Heart right ventricle (tissue), 16 donors: Measurements from ENCODE around the gene GRIK5. TPM values are rescaled to one million over a fixed set of nuclear protein-coding genes. Genes with fewer than 3 reads are reported as not detected.

Experiments used
- ATAC-seq, 8 donors: fragments of 200-7000 bp; cut with Tn5 transposase; one replicate each; pipeline ENCODE4 v1.9.1; 2020; ENCODE audit warnings: mild to moderate bottlenecking in 8 of 8, moderate library complexity in 8 of 8, moderate number of reproducible peaks in 1 of 8
- DNase-seq, 2 donors: peaks; one replicate each; pipeline ENCODE4 v3.0.0-alpha.2; 2020
- H3K27ac ChIP-seq, 10 donors: fragments of 200-600 bp; sonication (generic) in 2 of 10; one replicate each; pipeline versions ENCODE4 v1.5.0 to v1.8.0; 2020 to 2022; ENCODE audit warnings: mild to moderate bottlenecking in 3 of 10
- H3K27me3 ChIP-seq, 7 donors: fragments of 200-600 bp; one replicate each; pipeline ENCODE4 v1.8.0; 2021 to 2022; ENCODE audit warnings: mild to moderate bottlenecking in 2 of 7
- H3K36me3 ChIP-seq, 9 donors: fragments of 200-600 bp; sonication (generic) in 1 of 9; one replicate each; pipeline versions ENCODE4 v1.5.0 to v1.8.0; 2020 to 2022; ENCODE audit warnings: mild to moderate bottlenecking in 2 of 9
- H3K4me1 ChIP-seq, 9 donors: fragments of 200-600 bp; sonication (generic) in 1 of 9; one replicate each; pipeline versions ENCODE4 v1.5.0 to v1.8.0; 2020 to 2022; ENCODE audit warnings: mild to moderate bottlenecking in 4 of 9
- H3K4me3 ChIP-seq, 10 donors: fragments of 200-600 bp; sonication (generic) in 2 of 10; one replicate each; pipeline versions ENCODE4 v1.5.0 to v1.8.0; 2020 to 2022; ENCODE audit warnings: mild to moderate bottlenecking in 7 of 10, moderate library complexity in 2 of 10
- H3K9me3 ChIP-seq, 11 donors: fragments of 200-600 bp in 10 of 11; sonication (generic) in 2 of 11; one replicate each; pipeline versions ENCODE4 v1.5.0 to v1.8.0; 2013 to 2022; ENCODE audit warnings: mild to moderate bottlenecking in 2 of 11, control low read depth in 1 of 11, moderate library complexity in 1 of 11
- WGBS, 2 donors: extraction: QIAGEN DNeasy Blood & Tissue Kit; methylation state at CpG; one replicate each; pipeline ENCODE4 v1.1.7; 2013; ENCODE audit warnings: inconsistent platforms in 1 of 2; 5-methylcytosine and 5-hydroxymethylcytosine counted together
- intact Hi-C, 10 donors: fragments of 100-400 bp; cut with DNase I; formaldehyde crosslinking; loops; one replicate each; pipeline versions ENCODE4 v1.11.1 to v1.14.2; 2022
- polyA plus RNA-seq, 2 donors: library from polyadenylated mRNA; stranded (reverse); fragments of 200-250 nt; gene quantifications; one replicate each; pipeline ENCODE4 v1.2.3, GENCODE V29; 2013
- total RNA-seq, 10 donors: library from RNA; stranded (reverse); fragmentation: NEBNext Ultra II Directional in 3 of 10; extraction: Animal tissue kit (Norgen Biotek cat#: 25700) in 3 of 10; gene quantifications; one replicate each; pipeline versions ENCODE4 v1.2.1 to v1.2.4, GENCODE V29; 2021 to 2023
- TF ChIP-seq, protein P1 (sequence below), 9 donors: fragments of 200-600 bp; sonication (generic) in 2 of 9; IDR thresholded peaks; one replicate each; pipeline versions ENCODE4 v1.5.0 to v1.8.0; 2021 to 2022; ENCODE audit warnings: antibody characterized with exemption in 9 of 9, mild to moderate bottlenecking in 5 of 9, moderate library complexity in 1 of 9
- donor health status: Arrhythmogenic right ventricular cardiomyopathy.
- donor health status: ischemic (EF 13 %, LVEDD 7.1; RV severe dilation, severe dysfunction).
- donor health status: healthy with polysubstance abuse.
- donor health status: DM: no; HTN: yes; CAD: no.
- donor health status: DM: no; HTN: no; CAD: no.
- donor health status: ischemic (EF 25% LVEDD 6.9; RV normal size, moderate dysfunction).
- donor health status: ischemic (EF 25% LVEDD 5.7; RV mildly dilated, moderate dysfunction).
- donor health status: healthy.
- donor health status: DM: yes; HTN: yes; CAD: no.
- donor health status: Ischemic cardiomyopathy.
- donor health status: ischemic (EF 35%, LVEDD 5.7; RV mildly dilated, moderate dysfunction).
- donor health status: nonischemic (EF 11% LVEDD 7.7; RV severe dilation, severe dysfunction).
- donor health status: DM: yes; HTN: yes; CAD: no.
- donor health status: PGD.
- donor health status: ischemic (EF 29% LVEDD 5.4; RV normal size, mild dysfunction).
- donor health status: nonischemic (EF 23%, LVEDD 6.1; RV moderate dilation, normal function).

The GRIK5 gene
- total and polyA plus RNA-seq, 12 donors, result 0.35 to 9.3 (median 2.9) TPM

DNA sequence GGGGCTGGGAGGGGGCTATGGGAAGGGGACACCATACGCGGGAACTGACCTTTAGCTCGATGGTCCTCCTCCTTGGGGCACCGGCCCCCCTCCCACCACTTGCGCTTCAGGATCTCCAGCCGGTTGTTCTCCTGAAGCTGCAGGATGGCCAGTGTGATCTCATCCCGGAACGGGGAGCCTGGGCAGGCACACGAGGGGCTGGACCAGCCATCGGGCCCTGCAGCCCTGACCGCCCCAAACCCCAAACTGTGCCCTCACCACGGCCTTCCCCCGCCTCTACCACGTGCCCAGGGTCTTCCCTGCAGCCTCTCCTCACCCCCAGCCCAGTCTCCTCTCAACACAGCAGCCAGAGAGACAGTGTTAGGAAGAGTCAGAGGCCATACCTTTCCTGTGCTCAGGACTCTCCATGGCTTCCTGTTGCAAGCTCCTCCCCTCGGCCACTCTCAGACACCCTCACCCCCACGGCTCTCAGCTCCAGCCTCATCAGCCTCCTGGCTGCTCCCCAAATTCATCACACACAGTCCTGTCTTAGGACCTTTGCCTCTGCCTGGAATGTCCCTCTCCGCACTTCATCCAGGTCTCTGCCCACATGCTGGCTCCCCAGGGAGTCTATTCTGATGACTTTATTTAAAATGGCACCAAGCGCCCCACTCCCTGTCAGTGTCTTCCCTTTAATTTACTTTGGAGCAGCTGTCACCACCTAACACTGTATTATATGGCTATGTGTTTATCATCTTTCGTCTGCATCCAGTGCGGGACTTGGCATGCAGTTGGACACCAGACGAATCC, 66.3 kb downstream of the GRIK5 start:
- Histone ChIP-seq H3K4me1 (no peaks in the 10 kb centered on the region), H3K4me3 (no peak overlapping the region), H3K9me3 (no peaks in the 10 kb centered on the region), H3K27ac (no peak overlapping the region), H3K27me3 (peaks cover 0 to 35% (median 31%) of the 10 kb centered on the region in 7 donors), H3K36me3 (no peaks in the 10 kb centered on the region)
- 72 to 80% methylated on average over 20 to 21 of the region's 21 CpGs for WGBS, 2 donors
- TF ChIP-seq, protein P1, sequence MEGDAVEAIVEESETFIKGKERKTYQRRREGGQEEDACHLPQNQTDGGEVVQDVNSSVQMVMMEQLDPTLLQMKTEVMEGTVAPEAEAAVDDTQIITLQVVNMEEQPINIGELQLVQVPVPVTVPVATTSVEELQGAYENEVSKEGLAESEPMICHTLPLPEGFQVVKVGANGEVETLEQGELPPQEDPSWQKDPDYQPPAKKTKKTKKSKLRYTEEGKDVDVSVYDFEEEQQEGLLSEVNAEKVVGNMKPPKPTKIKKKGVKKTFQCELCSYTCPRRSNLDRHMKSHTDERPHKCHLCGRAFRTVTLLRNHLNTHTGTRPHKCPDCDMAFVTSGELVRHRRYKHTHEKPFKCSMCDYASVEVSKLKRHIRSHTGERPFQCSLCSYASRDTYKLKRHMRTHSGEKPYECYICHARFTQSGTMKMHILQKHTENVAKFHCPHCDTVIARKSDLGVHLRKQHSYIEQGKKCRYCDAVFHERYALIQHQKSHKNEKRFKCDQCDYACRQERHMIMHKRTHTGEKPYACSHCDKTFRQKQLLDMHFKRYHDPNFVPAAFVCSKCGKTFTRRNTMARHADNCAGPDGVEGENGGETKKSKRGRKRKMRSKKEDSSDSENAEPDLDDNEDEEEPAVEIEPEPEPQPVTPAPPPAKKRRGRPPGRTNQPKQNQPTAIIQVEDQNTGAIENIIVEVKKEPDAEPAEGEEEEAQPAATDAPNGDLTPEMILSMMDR (IDR thresholded peaks at IDR 0.05), result no peak
- ATAC-seq (no peak), DNase-seq (no peak)
- intact Hi-C loops, result no loop called here

DNA sequence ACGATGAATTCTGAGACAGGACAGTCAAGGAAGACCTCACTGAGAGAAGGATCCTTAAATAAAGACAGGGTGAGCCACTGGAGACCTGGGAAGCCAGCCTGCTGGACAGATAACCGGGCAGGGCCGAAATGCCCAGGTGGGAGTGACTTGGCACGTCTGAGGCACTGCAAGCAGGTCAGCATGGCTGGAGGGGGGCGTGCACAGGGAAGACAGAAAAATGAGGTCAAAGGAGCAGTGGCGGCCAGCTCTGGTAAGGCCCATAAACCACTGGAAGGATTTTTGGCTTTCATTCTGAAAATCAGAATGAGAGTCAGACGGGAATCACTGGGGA, 70.2 kb downstream of the GRIK5 start:
- intact Hi-C loops, result loop anchor here in 6 of 10 donors (2.0 to 10.0 kb wide), 4 partner anchors 32 to 75 kb away; partner anchors contain the start of genes GRIK5 (in 2 of the 6) and ZNF574 (in 2 of the 6)
- Histone ChIP-seq H3K4me3 (no peak overlapping the region), H3K36me3 (no peaks in the 10 kb centered on the region), H3K9me3 (no peaks in the 10 kb centered on the region), H3K27ac (no peak overlapping the region), H3K4me1 (peaks cover 0 to 15% (median 11%) of the 10 kb centered on the region in 9 donors), H3K27me3 (peaks cover 0 to 74% (median 68%) of the 10 kb centered on the region in 7 donors)
- WGBS, 2 donors, result 64 to 76% methylated on average over 7 of the region's 7 CpGs
- ATAC-seq (no peak), DNase-seq (no peak)
- TF ChIP-seq, protein P1 (IDR thresholded peaks at IDR 0.05), result no peak

DNA sequence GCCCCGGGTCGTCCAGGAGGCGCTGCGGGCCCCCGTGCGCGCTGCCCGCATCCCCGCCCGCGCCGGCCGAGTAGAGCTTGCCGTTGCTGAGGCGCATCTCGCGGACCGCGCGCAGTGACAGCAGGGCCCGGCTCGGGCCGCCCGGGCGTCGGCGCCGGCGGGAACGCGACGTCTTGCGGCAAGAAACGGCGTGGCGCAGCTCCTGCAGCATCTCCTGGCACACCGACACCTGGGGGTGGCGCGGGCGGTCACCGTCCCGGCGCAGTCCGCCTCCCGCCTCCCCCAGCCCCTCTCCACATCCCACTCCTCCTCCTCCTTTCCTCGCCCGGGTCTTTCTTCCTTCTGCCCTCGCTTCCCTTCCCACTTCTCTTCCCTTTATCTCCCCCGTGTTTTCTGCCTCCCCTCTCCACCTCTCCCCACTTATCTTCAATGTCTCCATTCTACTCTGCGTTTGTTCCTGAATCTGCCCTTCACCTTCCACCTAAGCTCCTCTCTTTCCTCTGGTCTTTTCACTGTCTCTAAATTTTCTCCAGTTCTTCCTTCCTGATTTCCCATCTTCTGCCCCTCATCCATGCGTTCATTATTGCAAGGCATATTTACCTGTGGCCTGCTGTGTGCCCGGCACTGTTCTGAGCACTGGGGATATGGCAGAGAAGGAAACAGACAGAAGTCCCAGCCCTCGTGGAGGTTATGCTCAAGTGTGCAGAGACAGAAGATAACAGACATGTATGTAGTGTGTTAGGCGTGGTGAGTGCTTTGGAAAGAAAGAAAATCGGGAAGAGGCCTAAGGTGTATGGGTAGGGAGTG, 70.7 kb downstream of the GRIK5 start:
- 10 to 19% methylated on average over 24 to 55 of the region's 55 CpGs for WGBS, 2 donors
- Histone ChIP-seq H3K4me1 (peaks cover 0 to 19% (median 14%) of the 10 kb centered on the region in 9 donors), H3K36me3 (no peaks in the 10 kb centered on the region), H3K27ac (no peak overlapping the region), H3K27me3 (peaks cover under 1 to 79% (median 73%) of the 10 kb centered on the region in 7 donors), H3K4me3 (no peak overlapping the region), H3K9me3 (no peaks in the 10 kb centered on the region)
- TF ChIP-seq, protein P1 (IDR thresholded peaks at IDR 0.05), result no peak
- intact Hi-C loops, result loop anchor here in 6 of 10 donors (2.0 to 10.0 kb wide), 4 partner anchors 33 to 76 kb away; partner anchors contain the start of genes GRIK5 (in 2 of the 6) and ZNF574 (in 2 of the 6)
- DNase-seq (no peak), ATAC-seq (no peak)
